GM19351 (cell line): ENCODE results near the gene CNPPD1.
A peak's percentile ranks its signal among the peaks of the same experiment; 100 is the strongest.

ENCODE experiments used
- ATAC-seq: cut with Tn5 transposase; IDR thresholded peaks from one replicate; pipeline ENCODE4 v1.9.1; 2021; ENCODE audit warnings: mild to moderate bottlenecking, moderate library complexity; ENCODE audit not compliant: unreplicated experiment

The CNPPD1 gene

DNA sequence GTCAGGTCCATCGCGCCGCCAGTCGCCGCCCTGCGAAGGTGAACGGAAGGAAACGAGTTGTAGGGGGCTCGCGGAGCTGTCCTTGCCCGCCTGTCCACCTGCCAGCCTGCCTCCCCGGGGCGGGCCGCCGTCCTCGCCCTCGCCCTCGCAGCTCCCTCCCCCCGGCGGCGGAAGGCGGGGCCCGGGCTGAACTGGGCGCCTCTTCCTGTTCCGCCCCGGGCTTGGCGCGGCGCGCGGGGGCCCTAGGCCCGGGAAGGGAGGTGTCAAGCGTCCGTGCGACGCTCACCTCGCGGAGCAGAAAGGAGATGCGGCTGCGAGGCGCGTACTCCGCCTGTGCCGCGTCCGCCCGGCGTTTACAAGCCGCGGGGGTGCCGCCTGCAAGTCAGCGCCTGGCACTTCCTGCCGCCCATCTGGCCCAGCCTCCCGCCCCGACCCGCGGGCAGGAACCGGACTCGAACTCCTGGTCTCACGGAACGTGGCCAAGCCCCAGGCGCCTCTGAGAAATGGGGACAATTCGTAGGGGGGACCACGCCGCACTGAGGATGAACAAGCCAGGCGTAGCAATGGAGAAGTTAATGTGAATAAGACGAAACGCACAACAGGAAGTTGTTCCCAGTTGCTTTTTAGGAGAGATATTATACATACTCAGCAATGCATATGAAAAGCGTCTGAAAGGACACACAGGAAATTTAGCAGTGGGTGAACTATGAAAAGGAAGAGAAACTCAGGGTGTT lies at the start of gene CNPPD1:
TSS of gene CNPPD1 (minus strand) at position 108 of the 734 bp plus-strand sequence. CDS start at position 11, 97 bp downstream.
- peak; percentile 66 for ATAC-seq

DNA sequence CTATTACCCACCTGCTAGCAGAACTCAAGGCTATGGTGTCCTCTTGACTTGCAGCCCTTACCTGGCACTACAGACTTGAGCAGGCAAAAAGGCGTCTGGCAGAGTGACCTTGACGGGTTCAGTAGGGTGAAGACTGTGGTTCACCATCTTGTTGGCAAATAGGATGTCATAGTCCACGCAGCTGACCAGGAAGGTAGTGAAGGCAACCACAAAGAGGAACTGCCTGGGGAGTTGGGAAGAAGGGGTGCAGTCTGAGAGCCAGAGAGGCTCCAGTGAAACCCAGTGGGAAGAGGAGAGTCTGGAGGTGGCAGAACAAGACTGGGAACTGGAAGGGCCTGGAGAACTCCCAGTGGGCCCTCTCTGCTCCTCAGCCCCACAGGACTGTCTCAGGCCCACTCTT lies 48.6 kb upstream of the CNPPD1 start:
- no peak for ATAC-seq

DNA sequence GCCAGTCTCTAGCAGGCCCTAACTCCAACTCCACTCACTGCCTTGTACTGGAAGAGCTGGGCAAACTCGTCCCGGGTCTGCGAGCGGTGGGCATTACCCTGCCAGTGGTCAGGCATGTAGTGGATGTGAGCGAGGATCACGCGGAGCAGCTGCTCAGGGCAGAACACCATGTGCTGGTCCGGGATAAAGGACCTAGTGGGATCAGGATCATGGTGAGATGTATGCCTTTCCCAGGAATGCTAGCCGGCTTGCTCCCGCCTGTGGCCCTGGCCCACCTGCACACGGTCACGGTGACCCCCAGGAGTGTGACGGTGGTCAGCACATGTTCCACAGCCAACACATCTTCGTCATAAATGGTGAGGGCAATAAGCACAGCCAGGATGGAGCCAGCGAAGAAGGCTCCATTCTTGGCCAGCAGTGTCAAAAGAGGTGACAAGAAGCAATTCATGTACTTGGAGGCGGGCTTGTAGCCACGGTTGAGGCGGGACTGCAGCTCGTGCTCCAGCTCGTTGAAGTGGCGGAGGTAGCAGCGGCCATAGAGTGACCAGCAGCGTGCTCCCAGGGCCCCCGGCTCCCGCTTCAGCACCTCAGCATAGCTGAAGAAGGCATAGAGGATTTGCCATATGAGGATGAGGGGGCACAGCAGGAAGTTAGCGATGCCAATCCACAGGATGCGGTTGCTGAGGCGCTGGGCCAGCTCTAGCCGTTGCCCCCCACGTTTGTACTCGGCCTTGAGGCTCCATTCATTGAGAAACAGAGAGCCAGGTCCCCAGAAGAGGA lies 47.3 kb upstream of the CNPPD1 start:
- ATAC-seq, result no peak

DNA sequence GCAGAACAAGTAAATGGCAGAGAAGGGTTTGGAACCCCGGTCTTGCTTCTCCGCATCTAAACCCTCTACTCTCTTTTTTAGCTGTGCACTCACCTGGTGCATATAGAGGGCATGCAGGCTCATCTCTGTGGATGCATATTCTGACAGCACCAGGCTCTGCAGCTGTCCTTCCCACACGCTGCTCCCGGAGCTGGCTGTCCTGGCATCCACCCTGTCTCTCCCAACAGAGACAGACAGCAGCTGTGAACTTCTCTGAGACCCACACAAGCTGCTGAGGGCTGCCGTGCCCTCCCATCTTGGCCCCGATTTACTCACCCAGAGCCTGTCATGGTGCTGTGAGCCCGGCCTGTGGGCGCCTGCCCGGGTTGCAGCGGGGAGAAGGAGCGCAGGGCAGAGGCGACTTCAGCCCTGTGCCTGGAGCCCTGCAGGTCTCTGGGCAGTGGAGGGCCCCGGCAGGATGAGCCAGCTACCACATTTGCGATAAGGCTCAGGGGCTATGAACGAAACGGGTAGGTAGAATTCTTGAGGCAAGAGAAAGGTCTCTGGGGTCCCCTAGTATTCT lies 45.3 kb upstream of the CNPPD1 start:
- no peak for ATAC-seq

DNA sequence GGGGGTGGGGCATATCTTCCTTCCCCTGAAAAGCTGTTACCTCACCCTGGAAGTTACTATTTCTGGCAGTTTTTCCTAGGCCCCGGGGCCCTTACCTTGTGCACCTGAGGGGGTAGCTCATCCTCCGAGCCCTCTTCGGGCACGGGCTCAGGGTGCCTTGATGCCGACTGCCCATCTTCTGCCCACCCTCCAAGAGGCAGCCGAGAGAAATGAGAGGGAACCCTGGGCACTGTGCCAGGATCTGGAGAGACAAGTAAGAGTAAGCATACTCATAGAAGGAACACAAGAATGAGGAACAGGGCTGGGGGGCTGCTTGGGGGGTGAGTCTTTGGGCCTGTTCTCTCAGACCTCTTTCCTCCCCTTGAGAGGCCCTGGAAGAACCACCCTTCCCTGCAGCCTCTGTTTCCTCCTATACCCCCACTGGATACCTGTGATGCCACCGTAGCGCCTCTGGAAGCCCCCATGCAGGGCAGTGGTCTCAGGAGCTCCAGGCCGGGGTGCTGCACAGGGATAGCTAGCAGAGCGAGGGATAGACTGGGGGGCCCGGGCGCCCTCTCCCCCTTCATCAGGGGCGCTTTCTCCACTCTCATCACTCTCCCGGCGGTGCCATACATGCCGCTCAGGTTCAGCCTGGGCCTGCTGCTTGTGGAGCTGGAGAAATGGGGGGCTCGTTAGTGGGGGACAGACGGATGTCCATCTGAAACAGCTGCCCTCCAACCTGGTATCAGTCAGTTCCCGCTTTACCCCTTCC lies 44.1 kb upstream of the CNPPD1 start:
- no peak for ATAC-seq

DNA sequence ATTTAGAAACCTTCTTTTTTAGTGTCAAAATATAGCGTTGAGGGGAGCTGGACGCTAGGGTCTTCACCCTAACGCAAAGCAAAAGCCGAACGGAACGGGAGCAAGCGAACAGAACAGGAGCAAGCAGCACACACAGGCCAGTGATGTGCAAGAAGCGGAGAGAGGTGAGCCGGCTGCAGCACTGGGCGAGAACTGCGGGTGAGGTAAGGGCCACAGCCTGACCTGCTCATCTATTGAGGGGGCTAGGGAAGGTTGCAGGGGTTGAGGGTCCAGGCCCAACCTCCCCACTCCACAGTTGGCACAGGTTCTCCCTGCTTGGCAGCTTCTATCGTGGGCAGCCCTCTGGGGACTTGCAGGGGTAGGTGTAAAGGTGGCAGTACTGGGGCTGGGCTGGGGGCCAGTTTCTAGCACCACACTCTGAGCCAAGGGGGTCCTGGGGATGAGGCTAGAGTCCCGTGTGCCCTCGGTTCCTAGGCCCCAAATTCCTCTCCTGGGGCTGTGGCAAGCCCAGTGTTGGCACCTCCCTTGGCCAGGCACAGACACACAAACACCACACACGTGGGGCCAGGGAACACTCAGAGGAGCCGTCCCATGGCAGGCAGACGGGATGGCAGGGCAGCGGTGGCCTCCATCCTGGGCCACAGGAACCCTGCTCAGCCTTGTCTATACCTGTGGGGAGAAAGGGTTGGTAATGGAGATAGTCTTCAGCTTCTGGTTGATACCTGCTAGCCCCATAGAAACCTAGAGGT lies 43.2 kb upstream of the CNPPD1 start:
- ATAC-seq, result no peak

DNA sequence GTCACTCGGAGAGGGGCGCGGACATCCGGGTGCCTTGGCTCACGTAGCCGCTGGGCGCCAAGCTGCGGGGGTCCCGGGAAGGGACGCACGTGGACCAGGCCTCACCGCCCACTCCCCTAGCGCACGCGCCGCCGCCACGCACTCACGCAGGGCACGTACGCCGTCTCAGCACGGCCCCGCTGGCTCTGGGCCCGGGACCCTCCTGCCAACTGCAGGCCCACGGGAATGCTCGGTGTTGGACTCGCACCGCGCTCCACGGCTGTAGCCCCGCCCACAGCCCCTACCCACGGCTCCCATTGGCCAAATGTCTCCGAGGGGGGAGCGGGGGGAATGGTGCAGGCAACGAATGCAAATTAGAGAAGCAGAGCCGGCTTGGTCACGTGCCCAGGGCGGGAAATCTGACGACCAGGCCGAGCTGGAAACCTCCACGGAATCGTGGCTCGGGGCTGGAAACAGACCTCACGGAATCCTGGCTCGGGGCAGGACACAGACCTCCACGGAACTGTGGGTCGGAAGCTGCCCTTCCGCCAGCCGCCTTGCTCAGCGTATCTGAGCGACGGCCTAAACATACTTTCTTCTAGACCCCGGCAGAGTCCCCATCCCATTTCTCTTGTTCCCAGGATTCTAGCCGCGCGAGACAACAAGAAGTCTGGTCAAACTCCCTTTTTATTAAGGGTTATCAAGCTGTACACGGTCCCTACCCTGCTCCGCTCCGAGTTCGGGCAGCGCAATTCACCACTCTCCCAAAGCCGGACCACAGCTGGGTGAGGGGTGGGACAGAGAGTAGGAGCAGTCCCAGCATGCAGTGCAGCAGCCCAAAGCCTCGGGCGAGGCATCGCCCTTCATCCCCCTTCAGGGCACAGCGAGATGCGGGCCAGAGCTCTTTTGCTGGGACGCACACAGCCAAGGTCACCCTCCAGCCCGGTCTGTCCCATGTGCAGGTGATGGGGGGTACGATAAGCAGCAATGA lies 42.3 kb upstream of the CNPPD1 start, which contains the start of gene ABCB6:
TSS of gene ABCB6 (minus strand) at position 227 of the 970 bp plus-strand sequence. CDS start 285 bp downstream, outside the sequence.
- peak; percentile 80 for ATAC-seq

DNA sequence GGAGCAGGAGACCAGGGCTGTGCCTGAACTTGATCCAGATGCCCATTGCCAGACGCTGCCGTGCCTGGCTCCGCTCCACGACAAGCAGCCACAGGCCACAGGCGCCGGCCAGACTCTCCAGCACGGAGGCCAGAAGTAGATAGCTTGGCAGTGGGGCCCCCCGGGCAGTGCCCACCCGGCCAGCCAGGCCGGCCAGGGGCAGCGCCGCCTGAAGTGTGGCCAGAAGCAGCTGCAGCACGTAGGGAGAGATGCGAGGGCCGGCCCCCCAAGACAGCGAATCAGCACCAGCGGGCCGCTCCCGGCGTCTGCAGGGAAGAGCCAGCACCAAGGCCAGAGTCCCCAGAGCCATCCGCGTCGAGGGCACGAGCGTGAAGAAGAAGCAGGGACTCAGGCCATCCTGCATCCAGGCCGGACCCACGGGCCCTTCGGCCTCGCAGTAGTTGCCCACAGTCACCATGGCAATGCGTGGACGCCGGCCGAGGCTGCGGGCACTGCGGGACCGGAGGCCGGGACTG lies 41.5 kb upstream of the CNPPD1 start:
- peak; percentile 32 for ATAC-seq

DNA sequence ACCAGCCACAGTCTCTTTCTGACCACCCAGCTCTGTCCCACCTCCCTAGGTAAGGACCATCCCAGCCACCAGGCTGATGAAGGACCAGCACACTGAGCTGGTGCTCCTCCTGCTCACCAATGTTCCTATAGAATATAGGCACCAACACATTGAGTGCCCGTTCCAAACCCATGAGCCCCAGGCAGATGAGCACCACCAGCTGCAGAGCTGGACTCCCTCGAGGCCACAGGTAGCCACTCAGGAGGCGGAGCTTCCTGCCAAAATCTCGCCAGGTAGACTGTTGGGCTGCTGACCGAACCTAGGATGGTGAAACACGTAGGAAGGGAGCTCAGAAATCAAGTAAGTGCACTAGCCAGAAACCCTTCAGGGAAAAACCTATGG lies 39.8 kb upstream of the CNPPD1 start:
- no peak for ATAC-seq

DNA sequence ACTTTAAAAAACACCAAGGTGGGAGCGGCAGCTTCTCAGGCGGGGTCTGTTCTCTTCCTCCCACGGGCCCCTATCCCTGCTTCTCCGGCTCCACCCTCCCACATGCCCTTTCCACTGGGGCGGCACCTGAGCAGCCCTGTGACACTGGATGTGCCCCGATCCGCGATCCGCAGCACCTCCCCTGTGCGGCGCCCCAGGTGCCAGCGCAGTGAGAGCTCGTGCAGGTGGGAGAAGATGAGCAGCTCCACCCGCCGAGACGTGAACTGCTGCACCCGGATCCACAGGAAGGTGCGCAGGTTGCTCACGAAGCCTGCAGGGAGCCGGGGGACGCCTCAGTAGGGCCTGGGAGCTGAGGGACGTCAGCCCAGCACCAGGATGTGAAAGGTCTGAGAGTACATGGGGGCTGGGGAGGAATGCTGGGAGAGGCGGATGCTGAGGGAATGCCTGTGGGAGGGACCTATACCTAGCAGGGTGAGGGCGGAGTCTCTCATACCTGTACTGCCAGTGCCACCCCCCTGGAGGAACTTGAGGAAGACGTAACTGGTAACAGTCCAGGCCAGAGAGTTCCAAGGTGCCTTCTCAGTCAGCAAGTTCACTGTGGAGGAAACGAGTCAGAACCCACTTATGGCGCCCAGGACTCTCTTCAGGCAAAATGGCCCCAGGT lies 39.3 kb upstream of the CNPPD1 start:
- ATAC-seq, result no peak

DNA sequence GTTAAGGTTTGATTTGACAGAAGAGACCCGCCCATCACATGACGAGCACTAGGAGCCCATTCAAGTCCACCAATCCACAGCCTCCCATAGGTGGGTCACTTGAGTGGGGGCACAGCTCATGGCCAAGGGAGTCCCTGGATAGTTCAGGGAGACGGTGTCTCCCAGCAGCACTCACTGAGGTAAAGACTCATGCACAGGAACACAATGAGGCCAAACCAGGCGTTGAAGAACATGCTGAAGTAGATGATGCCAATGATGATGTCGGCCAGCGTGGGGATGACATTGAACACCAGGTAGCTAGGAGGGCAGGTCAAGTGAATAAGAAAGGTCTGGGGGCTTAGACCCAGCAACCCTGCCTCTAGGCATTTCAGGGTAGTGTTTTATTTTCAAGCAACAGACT lies 38.1 kb upstream of the CNPPD1 start:
- no peak for ATAC-seq

DNA sequence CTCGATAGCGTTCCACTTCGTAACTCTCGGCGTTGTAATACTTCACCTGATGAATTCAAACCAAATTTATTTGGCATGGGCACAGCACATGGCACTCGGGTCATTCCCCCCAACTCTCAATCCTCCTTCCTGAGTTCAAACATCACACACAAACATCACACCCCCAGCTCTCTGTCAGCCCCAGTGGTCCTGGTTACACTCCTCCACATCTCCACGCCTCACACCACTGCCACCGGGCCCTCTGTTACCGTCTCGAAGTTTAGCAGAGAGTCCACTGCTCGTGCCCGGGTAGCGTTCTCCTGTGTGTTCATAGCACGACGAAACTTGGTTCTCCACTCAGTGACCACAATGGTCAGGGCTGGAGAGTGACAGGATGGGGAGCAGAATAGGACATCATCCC lies 37.4 kb upstream of the CNPPD1 start:
- ATAC-seq, result no peak

DNA sequence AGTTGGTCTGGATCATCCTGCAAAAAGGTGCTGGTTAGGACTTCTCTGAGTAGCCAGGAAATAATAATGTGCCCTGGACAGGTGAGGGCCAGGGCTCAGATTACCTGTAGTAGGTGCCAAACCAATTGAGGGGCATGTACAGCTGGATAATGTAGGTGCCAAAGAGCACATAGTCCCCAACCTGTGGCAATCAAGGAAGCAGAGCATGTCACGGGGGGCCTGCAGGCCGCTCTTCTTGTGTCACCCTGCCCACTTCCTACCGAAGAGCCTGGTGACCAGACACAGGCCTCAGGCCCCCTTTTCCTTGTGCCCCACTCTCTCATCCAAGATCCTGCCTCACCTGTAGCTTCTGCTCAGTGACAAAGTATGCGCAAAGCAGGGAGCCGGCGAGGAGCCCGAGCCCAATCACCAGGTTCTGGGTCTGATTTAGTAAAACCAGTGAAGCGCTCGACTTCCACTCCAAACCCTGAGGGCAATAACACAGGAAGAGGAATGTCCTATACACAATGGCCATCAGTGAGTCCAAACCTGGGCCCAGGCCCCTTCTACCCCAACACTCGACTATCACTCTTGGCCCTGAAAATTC lies 36.9 kb upstream of the CNPPD1 start:
- ATAC-seq, result no peak

DNA sequence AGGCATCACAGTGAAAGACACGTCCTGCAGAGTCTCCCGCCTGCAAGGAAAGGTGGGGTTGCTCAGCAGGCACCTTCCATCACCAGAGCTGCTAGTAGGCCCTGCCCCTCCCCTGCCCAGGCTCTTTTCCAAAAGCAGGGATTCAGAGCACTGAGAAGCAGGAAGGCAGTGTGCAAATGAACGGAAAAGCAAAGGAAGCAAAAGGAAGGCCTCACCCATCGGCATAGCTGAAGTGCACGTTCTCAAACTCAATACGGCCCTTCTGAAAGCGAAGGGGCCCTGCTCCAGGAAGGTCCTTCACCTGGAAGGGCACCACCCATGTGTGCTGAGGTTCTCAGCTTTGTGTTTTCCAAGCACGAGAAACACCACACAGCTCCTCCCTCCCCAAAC lies 36.3 kb upstream of the CNPPD1 start:
- ATAC-seq, result no peak

DNA sequence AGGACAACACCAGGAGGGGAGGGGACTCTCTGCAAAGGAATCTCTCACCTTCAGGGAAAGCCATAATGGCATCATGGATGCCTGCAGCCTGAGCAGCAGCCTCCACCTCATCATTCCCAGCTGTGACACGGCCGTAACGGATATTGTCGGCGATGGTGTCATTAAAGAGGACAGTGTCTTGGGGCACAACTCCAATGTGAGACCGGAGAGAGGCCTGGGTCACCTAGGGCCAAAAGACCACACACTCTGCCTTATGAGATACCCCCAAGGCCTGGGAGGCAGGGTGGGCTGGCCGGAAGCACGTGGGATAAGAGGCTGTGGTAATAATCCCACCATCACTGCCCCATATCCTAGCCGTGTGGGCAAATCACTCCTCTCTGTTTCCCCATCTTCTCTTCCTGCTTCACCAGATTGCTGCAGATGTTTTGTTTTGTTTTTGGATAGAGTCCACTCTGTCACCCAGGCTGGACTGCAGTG lies 34.2 kb upstream of the CNPPD1 start:
- ATAC-seq, result no peak

DNA sequence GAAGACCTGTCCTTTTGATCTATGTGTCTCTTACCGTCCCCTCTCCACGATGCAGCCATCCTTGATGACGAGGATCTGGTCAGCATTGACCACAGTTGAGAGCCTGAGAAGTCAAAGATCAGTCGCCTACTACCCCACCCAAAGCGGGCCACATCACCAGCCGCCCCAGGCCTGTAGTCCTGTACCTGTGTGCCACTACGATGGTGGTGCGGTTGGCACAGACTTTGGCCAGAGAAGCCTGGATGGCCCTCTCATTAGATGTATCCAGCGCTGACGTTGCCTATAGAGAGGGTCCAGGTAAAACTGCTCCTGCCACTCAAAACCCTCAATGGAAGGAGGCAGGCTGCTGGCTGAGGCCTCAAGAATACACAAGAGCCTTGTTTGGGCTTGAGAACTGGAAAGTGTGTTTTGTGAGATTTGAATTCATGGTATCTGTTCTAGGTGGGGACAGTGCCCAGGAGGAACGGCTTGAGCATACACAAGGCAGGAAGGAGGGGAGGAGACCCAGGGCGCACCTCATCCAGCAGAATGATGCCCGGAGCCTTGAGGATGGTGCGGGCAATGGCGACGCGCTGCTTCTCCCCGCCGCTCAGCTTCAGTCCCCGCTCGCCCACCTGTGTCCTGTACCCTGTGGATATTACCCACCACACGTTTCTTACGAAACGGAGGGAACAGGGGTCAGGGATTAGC lies 33.6 kb upstream of the CNPPD1 start:
- ATAC-seq, result no peak
